PC-3 (cell line): Measurements from ENCODE around the gene CERS6. TPM values are rescaled to one million over a fixed set of nuclear protein-coding genes. Genes with fewer than 3 reads are reported as not detected.

Experiments used
- ATAC-seq: fragments of 200-7000 bp; cut with Tn5 transposase; 2 replicates; pipeline ENCODE4 v1.9.1; 2020; ENCODE audit warnings: mild to moderate bottlenecking, moderate library complexity
- BruUV-seq: library from RNA; stranded (reverse); fragments of 400-500 nt; replicated peaks from 2 replicates; lab custom pipeline; 2021; lab: Mats Ljungman, UMichigan
- CTCF ChIA-PET: fragments of 300-600 bp; sonication (Branson Sonifier 250); formaldehyde crosslinking; loops from one replicate; lab custom pipeline; 2022; ENCODE audit warnings: antibody characterized with exemption; lab: Charles Lee
- POLR2A ChIA-PET: fragments of 300-600 bp; sonication (Branson Sonifier 250); formaldehyde crosslinking; loops from one replicate; lab custom pipeline; 2022; ENCODE audit warnings: antibody characterized with exemption; ENCODE audit not compliant: unreplicated experiment; lab: Charles Lee
- DNase-seq: peaks from one replicate; pipeline ENCODE4 v3.0.0-alpha.2; 2015
- H2AFZ ChIP-seq: fragments of 300-600 bp; sonication (generic); 2 replicates; pipeline ENCODE4 v1.6.0; 2016; ENCODE audit warnings: antibody characterized with exemption, low read length
- H3F3A ChIP-seq: fragments of 300-600 bp; sonication (generic); one replicate; pipeline ENCODE4 v1.6.0; 2017; ENCODE audit warnings: antibody characterized with exemption, low read length, control low read depth, mild to moderate bottlenecking; ENCODE audit not compliant: unreplicated experiment
- H3K27ac ChIP-seq: fragments of 300-600 bp; sonication (generic); 2 replicates; pipeline ENCODE4 v1.5.1; 2016; ENCODE audit warnings: mild to moderate bottlenecking, low read length
- H3K27me3 ChIP-seq: fragments of 300-600 bp; sonication (generic); 2 replicates; pipeline ENCODE4 v1.6.1; 2016; ENCODE audit warnings: low read length, mixed read lengths
- H3K36me3 ChIP-seq: fragments of 300-600 bp; sonication (generic); 2 replicates; pipeline ENCODE4 v1.6.1; 2016; ENCODE audit warnings: low read depth, mixed run types, low read length, mixed read lengths
- H3K4me1 ChIP-seq: fragments of 300-600 bp; sonication (generic); 2 replicates; pipeline ENCODE4 v1.5.1; 2016; ENCODE audit warnings: low read length; ENCODE audit not compliant: insufficient read depth
- H3K4me2 ChIP-seq: fragments of 300-600 bp; sonication (generic); 2 replicates; pipeline ENCODE4 v1.6.0; 2016; ENCODE audit warnings: low read length
- H3K4me3 ChIP-seq: fragments of 300-600 bp; sonication (generic); 2 replicates; pipeline ENCODE4 v1.5.1; 2016; ENCODE audit warnings: mild to moderate bottlenecking, low read length, mixed read lengths
- H3K79me2 ChIP-seq: fragments of 300-600 bp; sonication (generic); 2 replicates; pipeline ENCODE4 v1.6.1; 2017; ENCODE audit warnings: low read length, mixed read lengths
- H3K9ac ChIP-seq: fragments of 300-600 bp; sonication (generic); 2 replicates; pipeline ENCODE4 v1.6.0; 2016; ENCODE audit warnings: mild to moderate bottlenecking, low read length
- H3K9me2 ChIP-seq: fragments of 300-600 bp; sonication (generic); replicated peaks from 2 replicates; pipeline ENCODE4 v1.6.1; 2016; ENCODE audit warnings: mixed run types, low read length, mixed read lengths
- H3K9me3 ChIP-seq: fragments of 300-600 bp; sonication (generic); 2 replicates; pipeline ENCODE4 v1.6.1; 2016; ENCODE audit warnings: low read length, mixed read lengths
- H4K20me1 ChIP-seq: fragments of 300-600 bp; sonication (generic); 2 replicates; pipeline ENCODE4 v1.6.1; 2016; ENCODE audit warnings: low read length, mixed read lengths
- EZH2 ChIP-seq: fragments of 300-600 bp; sonication (generic); IDR thresholded peaks from one replicate; pipeline ENCODE4 v1.6.1; 2017; ENCODE audit warnings: antibody characterized with exemption, mild to moderate bottlenecking, low read length; ENCODE audit not compliant: unreplicated experiment
- EZH2phosphoT487 ChIP-seq: fragments of 300-600 bp; sonication (generic); IDR thresholded peaks from 2 replicates; pipeline ENCODE4 v1.6.1; 2018; ENCODE audit warnings: mild to moderate bottlenecking, antibody characterized with exemption, low read length, borderline replicate concordance
- intact Hi-C: fragments of 100-400 bp; cut with micrococcal nuclease; formaldehyde crosslinking; loops from 2 replicates; pipeline ENCODE4 v1.9.0; 2023
- total RNA-seq: library from RNA; depleted of rRNA; stranded (reverse); fragments of >200 nt; gene quantifications from 2 replicates; pipeline ENCODE4 v1.2.3, GENCODE V29; 2014
- TF ChIP-seq, protein P1 (sequence below): fragments of 300-600 bp; sonication (generic); conservative IDR thresholded peaks from 2 replicates; pipeline ENCODE4 v1.5.1; 2017; ENCODE audit warnings: antibody characterized with exemption, low read depth, mild to moderate bottlenecking, low read length

The CERS6 gene
- total RNA-seq, 1 experiment from 2014 or later: 24.2 TPM

DNA sequence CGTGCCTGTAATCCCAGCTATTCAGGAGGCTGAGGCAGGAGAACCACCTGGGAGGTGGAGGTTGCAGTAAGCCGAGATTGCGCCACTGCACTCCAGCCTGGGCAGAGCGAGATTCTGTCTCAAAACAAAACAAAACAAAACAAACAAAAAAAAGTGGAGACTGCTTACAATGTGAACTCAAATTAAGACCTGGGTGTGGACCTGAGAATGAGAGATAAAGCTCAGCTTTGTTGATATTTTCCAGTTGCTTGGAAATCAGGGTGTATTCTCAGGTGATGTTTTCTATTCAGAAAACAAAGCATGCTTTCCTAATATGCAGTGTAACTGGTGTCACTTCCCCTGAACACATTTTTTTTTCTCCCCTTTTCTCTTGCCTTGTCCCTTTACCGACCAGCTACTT lies 5.3 kb upstream of the CERS6 start:
- TF ChIP-seq EZH2phosphoT487 (no peak), EZH2 (no peak)
- TF ChIP-seq, protein P1, sequence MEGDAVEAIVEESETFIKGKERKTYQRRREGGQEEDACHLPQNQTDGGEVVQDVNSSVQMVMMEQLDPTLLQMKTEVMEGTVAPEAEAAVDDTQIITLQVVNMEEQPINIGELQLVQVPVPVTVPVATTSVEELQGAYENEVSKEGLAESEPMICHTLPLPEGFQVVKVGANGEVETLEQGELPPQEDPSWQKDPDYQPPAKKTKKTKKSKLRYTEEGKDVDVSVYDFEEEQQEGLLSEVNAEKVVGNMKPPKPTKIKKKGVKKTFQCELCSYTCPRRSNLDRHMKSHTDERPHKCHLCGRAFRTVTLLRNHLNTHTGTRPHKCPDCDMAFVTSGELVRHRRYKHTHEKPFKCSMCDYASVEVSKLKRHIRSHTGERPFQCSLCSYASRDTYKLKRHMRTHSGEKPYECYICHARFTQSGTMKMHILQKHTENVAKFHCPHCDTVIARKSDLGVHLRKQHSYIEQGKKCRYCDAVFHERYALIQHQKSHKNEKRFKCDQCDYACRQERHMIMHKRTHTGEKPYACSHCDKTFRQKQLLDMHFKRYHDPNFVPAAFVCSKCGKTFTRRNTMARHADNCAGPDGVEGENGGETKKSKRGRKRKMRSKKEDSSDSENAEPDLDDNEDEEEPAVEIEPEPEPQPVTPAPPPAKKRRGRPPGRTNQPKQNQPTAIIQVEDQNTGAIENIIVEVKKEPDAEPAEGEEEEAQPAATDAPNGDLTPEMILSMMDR: no peak
- Histone ChIP-seq H2AFZ (no peak overlapping the region), H3K79me2 (no peaks in the 10 kb centered on the region), H3K9ac (no peak overlapping the region), H3K9me3 (no peaks in the 10 kb centered on the region), H3K27me3 (no peaks in the 10 kb centered on the region), H3F3A (no peaks in the 10 kb centered on the region), H4K20me1 (no peaks in the 10 kb centered on the region), H3K9me2 (no peaks in the 10 kb centered on the region), H3K4me1 (0 out of 2 replicates have a peak, but pooled peaks cover 5% of the 10 kb centered on the region), H3K27ac (no peak overlapping the region), H3K4me2 (no peak overlapping the region), H3K36me3 (no peaks in the 10 kb centered on the region), H3K4me3 (no peak overlapping the region)
- DNase-seq: no peak
- ChIA-PET CTCF (no interaction called here), POLR2A (no interaction called here)
- BruUV-seq: no TSS peak
- intact Hi-C loops: no loop called here
- no peak for ATAC-seq

DNA sequence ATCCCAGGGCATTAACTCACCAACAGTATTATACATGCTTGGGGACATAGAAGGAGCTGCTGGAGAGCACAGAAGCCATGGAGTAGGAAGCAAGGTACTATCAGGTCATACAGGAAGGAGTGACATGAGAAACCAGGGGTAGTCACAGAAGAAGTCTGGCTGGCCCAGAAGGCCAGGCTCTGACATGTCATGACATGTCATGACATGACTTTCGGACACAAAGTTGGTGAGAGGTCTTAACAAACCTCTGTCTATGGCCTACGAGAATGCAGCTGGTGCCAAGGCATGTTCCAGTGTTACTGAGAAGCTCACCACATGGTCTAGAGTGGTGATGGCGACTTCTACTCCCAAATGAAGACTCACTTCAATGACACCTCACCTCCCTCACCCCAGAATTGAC lies 3.3 kb upstream of the CERS6 start:
- DNase-seq (no peak), ATAC-seq (no peak)
- ChIA-PET CTCF (no interaction called here), POLR2A (no interaction called here)
- no peak overlapping the region for H3K4me3 ChIP-seq
- 0 out of 2 replicates have a peak, but pooled peaks cover 3% of the 10 kb centered on the region for H4K20me1 ChIP-seq
- H3K4me1 ChIP-seq: peaks cover 8% of the 10 kb centered on the region; the same call in 1 of the 2 replicates
- H3K9me2 ChIP-seq: no peaks in the 10 kb centered on the region
- no peak overlapping the region for H3K4me2 ChIP-seq
- no peak overlapping the region for H2AFZ ChIP-seq
- H3K9me3 ChIP-seq: no peaks in the 10 kb centered on the region
- H3F3A ChIP-seq: no peaks in the 10 kb centered on the region
- H3K9ac ChIP-seq: no peak overlapping the region
- intact Hi-C loops: no loop called here
- H3K27ac ChIP-seq: no peak overlapping the region
- BruUV-seq: no TSS peak
- no peaks in the 10 kb centered on the region for H3K27me3 ChIP-seq
- H3K79me2 ChIP-seq: peaks cover 15% of the 10 kb centered on the region
- no peak for TF ChIP-seq EZH2
- TF ChIP-seq, protein P1: no peak
- no peak for TF ChIP-seq EZH2phosphoT487
- no peaks in the 10 kb centered on the region for H3K36me3 ChIP-seq

DNA sequence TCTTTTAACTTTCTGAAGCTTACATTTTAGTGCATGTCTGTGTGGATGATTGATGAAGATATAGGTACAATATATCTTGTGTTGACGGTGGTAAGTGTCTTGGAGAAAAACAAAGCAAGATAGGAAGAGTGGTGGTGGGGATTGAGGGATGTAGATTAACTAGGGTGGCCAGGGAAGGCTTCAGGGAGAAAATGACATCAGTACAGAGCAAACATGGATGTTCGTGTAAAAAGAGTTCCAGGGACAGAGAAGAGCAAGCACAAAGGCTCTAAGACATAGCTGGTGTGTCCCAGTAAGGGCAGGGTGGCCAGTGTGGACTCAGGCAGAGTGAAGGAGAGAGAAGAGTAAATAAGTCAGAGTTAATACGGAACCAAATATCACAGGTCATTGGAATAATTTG lies 2.7 kb upstream of the CERS6 start:
- Histone ChIP-seq H3K27me3 (no peaks in the 10 kb centered on the region), H2AFZ (no peak overlapping the region), H3K36me3 (no peaks in the 10 kb centered on the region), H3K9me3 (no peaks in the 10 kb centered on the region), H3K4me3 (no peak overlapping the region), H3K4me1 (peaks cover 14% of the 10 kb centered on the region), H3K79me2 (peaks cover 21% of the 10 kb centered on the region), H3F3A (no peaks in the 10 kb centered on the region), H4K20me1 (0 out of 2 replicates have a peak, but pooled peaks cover 10% of the 10 kb centered on the region), H3K9me2 (no peaks in the 10 kb centered on the region), H3K4me2 (no peak overlapping the region), H3K27ac (no peak overlapping the region), H3K9ac (no peak overlapping the region)
- intact Hi-C loops: no loop called here
- no peak for ATAC-seq
- ChIA-PET POLR2A (no interaction called here), CTCF (no interaction called here)
- no TSS peak for BruUV-seq
- no peak for DNase-seq
- TF ChIP-seq, protein P1: no peak
- TF ChIP-seq EZH2 (no peak), EZH2phosphoT487 (no peak)
